Chondrocyte (in vitro differentiated cells): ENCODE results near the gene PSMD12. TPM values are rescaled to one million over a fixed set of nuclear protein-coding genes. Genes with fewer than 3 reads are reported as not detected.

ENCODE experiments used
- DNase-seq: peaks from one replicate; pipeline ENCODE4 v3.0.0; 2021; ENCODE audit warnings: mixed read lengths, low spot score
- H3K27ac Mint-ChIP-seq: one replicate; pipeline ENCODE4 v1.8.0; 2021; ENCODE audit warnings: mild to moderate bottlenecking, moderate library complexity, mixed read lengths; ENCODE audit not compliant: unreplicated experiment
- H3K27me3 Mint-ChIP-seq: 2 replicates; pipeline ENCODE4 v1.8.0; 2021; ENCODE audit warnings: low read depth, mixed read lengths
- H3K36me3 Mint-ChIP-seq: 2 replicates; pipeline ENCODE4 v1.8.0; 2021; ENCODE audit warnings: low read depth, mixed read lengths
- H3K4me1 Mint-ChIP-seq: 2 replicates; pipeline ENCODE4 v1.8.0; 2021; ENCODE audit warnings: low read depth, mild to moderate bottlenecking, mixed read lengths
- H3K4me3 Mint-ChIP-seq: one replicate; pipeline ENCODE4 v1.8.0; 2021; ENCODE audit warnings: mild to moderate bottlenecking, moderate library complexity, mixed read lengths; ENCODE audit not compliant: unreplicated experiment
- H3K9me3 Mint-ChIP-seq: 2 replicates; pipeline ENCODE4 v1.8.0; 2021; ENCODE audit warnings: low read depth, mixed read lengths
- CTCF ChIP-seq: fragments of 200-600 bp; sonication (generic); IDR thresholded peaks from 2 replicates; pipeline ENCODE4 v1.5.0; 2021; ENCODE audit warnings: antibody characterized with exemption, mild to moderate bottlenecking, moderate library complexity
- total RNA-seq: library from RNA; stranded (reverse); gene quantifications from 3 replicates; pipeline ENCODE4 v1.2.1, GENCODE V29; 2021

PSMD12 gene
- total RNA-seq, 1 donor from 2014 or later: 44.2 TPM

- no peak for DNase-seq
- peaks cover 9% of the 10 kb centered on the region for H3K4me1 Mint-ChIP-seq
- H3K27me3 Mint-ChIP-seq: no peaks in the 10 kb centered on the region
- no peak overlapping the region for H3K27ac Mint-ChIP-seq
- H3K36me3 Mint-ChIP-seq: peaks cover 31% of the 10 kb centered on the region
- no peak overlapping the region for H3K4me3 Mint-ChIP-seq
- H3K9me3 Mint-ChIP-seq: no peaks in the 10 kb centered on the region
- no peak for TF ChIP-seq CTCF
Measured at GRCh38 chr17:67353929-67354574, 12.3 kb downstream of the PSMD12 start.

- Mint-ChIP-seq H3K36me3 (peaks cover 32% of the 10 kb centered on the region), H3K4me3 (no peak overlapping the region), H3K9me3 (no peaks in the 10 kb centered on the region), H3K27me3 (no peaks in the 10 kb centered on the region), H3K27ac (no peak overlapping the region), H3K4me1 (peaks cover 4% of the 10 kb centered on the region)
- no peak for DNase-seq
- TF ChIP-seq CTCF: no peak
Measured at GRCh38 chr17:67353161-67353560, 13.2 kb downstream of the PSMD12 start.

GRCh38 chr17:67349420-67349819 lies 17.0 kb downstream of the PSMD12 start:
- no peak for TF ChIP-seq CTCF
- no peak overlapping the region for H3K27ac Mint-ChIP-seq
- no peaks in the 10 kb centered on the region for H3K9me3 Mint-ChIP-seq
- no peaks in the 10 kb centered on the region for H3K4me1 Mint-ChIP-seq
- no peak overlapping the region for H3K4me3 Mint-ChIP-seq
- peaks cover 35% of the 10 kb centered on the region for H3K36me3 Mint-ChIP-seq
- no peaks in the 10 kb centered on the region for H3K27me3 Mint-ChIP-seq
- no peak for DNase-seq

- no peak for DNase-seq
- H3K4me3 Mint-ChIP-seq: no peak overlapping the region
- H3K36me3 Mint-ChIP-seq: peaks cover 32% of the 10 kb centered on the region
- H3K4me1 Mint-ChIP-seq: no peaks in the 10 kb centered on the region
- TF ChIP-seq CTCF: no peak
- no peak overlapping the region for H3K27ac Mint-ChIP-seq
- no peaks in the 10 kb centered on the region for H3K9me3 Mint-ChIP-seq
- H3K27me3 Mint-ChIP-seq: no peaks in the 10 kb centered on the region
Measured at GRCh38 chr17:67347826-67348225, 18.6 kb downstream of the PSMD12 start.

GRCh38 chr17:67343237-67343636 lies 23.1 kb downstream of the PSMD12 start:
- no peaks in the 10 kb centered on the region for H3K27me3 Mint-ChIP-seq
- H3K27ac Mint-ChIP-seq: peak overlapping the region; percentile 19
- DNase-seq: no peak
- no peaks in the 10 kb centered on the region for H3K9me3 Mint-ChIP-seq
- peaks cover 15% of the 10 kb centered on the region for H3K4me1 Mint-ChIP-seq
- no peak for TF ChIP-seq CTCF
- no peak overlapping the region for H3K4me3 Mint-ChIP-seq
- H3K36me3 Mint-ChIP-seq: peaks cover 36% of the 10 kb centered on the region
